GM12878 (cell line): ENCODE data around the gene TNFRSF8. TPM values are rescaled to one million over a fixed set of nuclear protein-coding genes. Genes with fewer than 3 reads are reported as not detected.

Source experiments
- BCL3 ChIP-seq: IDR thresholded peaks from 2 replicates; pipeline ENCODE4 v1.6.1; 2011; ENCODE audit warnings: borderline replicate concordance, low read depth, mild to moderate bottlenecking, moderate library complexity, low read length; ENCODE audit not compliant: insufficient read depth, poor library complexity, severe bottlenecking
- CREB1 ChIP-seq: IDR thresholded peaks from 2 replicates; pipeline ENCODE4 v1.6.1; 2012; ENCODE audit warnings: low read depth, mild to moderate bottlenecking, inconsistent platforms
- ELK1 ChIP-seq: IDR thresholded peaks from 2 replicates; pipeline ENCODE4 v1.6.1; 2012; ENCODE audit warnings: low read depth, low read length, improper control_type of control experiment
- JUNB ChIP-seq: IDR thresholded peaks from 2 replicates; pipeline ENCODE4 v1.6.1; 2016; ENCODE audit warnings: antibody characterized with exemption, mild to moderate bottlenecking
- KAT2A ChIP-seq: conservative IDR thresholded peaks from 2 replicates; pipeline ENCODE4 v1.6.1; 2011; ENCODE audit warnings: low read depth, low read length; ENCODE audit not compliant: control insufficient read depth
- MEF2A ChIP-seq: IDR thresholded peaks from 2 replicates; pipeline ENCODE4 v1.6.1; 2011; ENCODE audit warnings: low read depth, mild to moderate bottlenecking, low read length, moderate library complexity; ENCODE audit not compliant: insufficient read depth
- MXI1 ChIP-seq: fragments of 150-350 bp; IDR thresholded peaks from 2 replicates; pipeline ENCODE4 v1.6.1; 2011; ENCODE audit warnings: low read depth, mild to moderate bottlenecking, inconsistent platforms, low read length, improper control_type of control experiment
- NBN ChIP-seq: fragments of 450-650 bp; IDR thresholded peaks from 2 replicates; pipeline ENCODE4 v1.6.1; 2016
- NFYA ChIP-seq: IDR thresholded peaks from 2 replicates; pipeline ENCODE4 v1.6.1; 2011; ENCODE audit warnings: low read depth, mild to moderate bottlenecking, low read length, improper control_type of control experiment, borderline replicate concordance
- NRF1 ChIP-seq: conservative IDR thresholded peaks from 2 replicates; pipeline ENCODE4 v1.6.1; 2011; ENCODE audit warnings: mild to moderate bottlenecking, low read depth, low read length, improper control_type of control experiment
- PAX8 ChIP-seq: fragments of 450-650 bp; IDR thresholded peaks from 2 replicates; pipeline ENCODE4 v1.6.1; 2017; ENCODE audit warnings: mild to moderate bottlenecking, moderate library complexity
- POLR2AphosphoS2 ChIP-seq: IDR thresholded peaks from 2 replicates; pipeline ENCODE4 v1.6.1; 2011; ENCODE audit warnings: low read depth, mild to moderate bottlenecking, low read length, improper control_type of control experiment, moderate library complexity
- PRDM15 ChIP-seq: fragments of 450-650 bp; formaldehyde crosslinking; IDR thresholded peaks from 2 replicates; pipeline ENCODE4 v1.4.0; 2020; ENCODE audit warnings: mild to moderate bottlenecking, moderate library complexity
- RAD21 ChIP-seq: IDR thresholded peaks from 2 replicates; pipeline ENCODE4 v1.6.1; 2011; ENCODE audit warnings: mild to moderate bottlenecking, low read depth, low read length, moderate library complexity; ENCODE audit not compliant: insufficient read depth
- RELA ChIP-seq: fragments of 450-650 bp; IDR thresholded peaks from 2 replicates; pipeline ENCODE4 v1.8.0; 2014; ENCODE audit warnings: borderline replicate concordance; ENCODE audit not compliant: partially characterized antibody
- RUNX3 ChIP-seq: IDR thresholded peaks from 2 replicates; pipeline ENCODE4 v1.6.1; 2012; ENCODE audit warnings: low read length, inconsistent platforms
- SIN3A ChIP-seq: IDR thresholded peaks from 2 replicates; pipeline ENCODE4 v1.6.1; 2012; ENCODE audit warnings: low read depth, low read length, improper control_type of control experiment
- SIX5 ChIP-seq: IDR thresholded peaks from 2 replicates; pipeline ENCODE4 v1.6.1; 2011; ENCODE audit warnings: mild to moderate bottlenecking, low read depth, low read length, moderate library complexity; ENCODE audit not compliant: severe bottlenecking
- SP1 ChIP-seq: IDR thresholded peaks from one replicate; pipeline ENCODE4 v1.6.1; 2011; ENCODE audit warnings: low read depth, low read length
- SUZ12 ChIP-seq: fragments of 200-600 bp; sonication (generic); IDR thresholded peaks from one replicate; pipeline ENCODE4 v1.6.1; 2018; ENCODE audit warnings: antibody characterized with exemption, mild to moderate bottlenecking; ENCODE audit not compliant: unreplicated experiment
- TBL1XR1 ChIP-seq: IDR thresholded peaks from 2 replicates; pipeline ENCODE4 v1.6.1; 2012; ENCODE audit warnings: low read depth, low read length, improper control_type of control experiment
- TCF3 ChIP-seq: IDR thresholded peaks from 2 replicates; pipeline ENCODE4 v1.6.1; 2012; ENCODE audit warnings: low read depth, mild to moderate bottlenecking, low read length, borderline replicate concordance; ENCODE audit not compliant: insufficient read depth
- USF1 ChIP-seq: IDR thresholded peaks from 2 replicates; pipeline ENCODE4 v1.6.1; 2011; ENCODE audit warnings: borderline replicate concordance, low read depth, mild to moderate bottlenecking, moderate library complexity, mixed read lengths, low read length; ENCODE audit not compliant: insufficient read depth; ENCODE audit errors: extremely low read length
- ZNF217 ChIP-seq: fragments of 450-650 bp; IDR thresholded peaks from 2 replicates; pipeline ENCODE4 v1.6.1; 2017; ENCODE audit warnings: antibody characterized with exemption, mild to moderate bottlenecking
- ZZZ3 ChIP-seq: IDR thresholded peaks from 2 replicates; pipeline ENCODE4 v1.6.1; 2011; ENCODE audit warnings: low read depth; ENCODE audit not compliant: control insufficient read depth, insufficient read length
- polyA plus RNA-seq, 11 experiments: library from polyadenylated mRNA; depleted of rRNA in 4 of 11; unstranded in 6 of 11; stranded (reverse) in 5 of 11; fragments of >200 nt; fragmentation: Nextera tagmentation in 4 of 11; fragmentation: Illumina TruSeq in 1 of 11; extraction: Ambion mirVana in 4 of 11; extraction: Trizol in 1 of 11; gene quantifications; 1 replicate in 1 of 11; 2 replicates in 10 of 11; pipeline versions ENCODE4 v1.2.1 to v1.2.3, GENCODE V29; 2011 to 2016; ENCODE audit warnings: inconsistent platforms in 2 of 11, missing spikeins in 2 of 11, low read depth in 1 of 11
- total RNA-seq, 4 experiments: library from RNA; depleted of rRNA in 3 of 4; stranded (reverse); fragments of >200 nt in 3 of 4; fragmentation: Illumina TruSeq in 1 of 4; extraction: Trizol in 1 of 4; gene quantifications; 2 replicates each; pipeline versions ENCODE4 v1.2.1 to v1.2.3, GENCODE V29; 2013 to 2021

TNFRSF8 gene
- total and polyA plus RNA-seq, 10 of the 15 experiments (the other 5 are each of a cell fraction or from before 2014, with no cell fraction given): 9.8 to 114 (median 58.8) TPM

- TF ChIP-seq ZZZ3 (no peak), NFYA (no peak), PAX8 (no peak), SIX5 (no peak), NRF1 (no peak), SIN3A (no peak), ZNF217 (0 out of 2 replicates have a peak, but pooled peaks have one; percentile 41), TBL1XR1 (no peak), TCF3 (peak; percentile 42; the same call in 1 of the 2 replicates), POLR2AphosphoS2 (no peak), JUNB (peak; percentile 84), CREB1 (peak; percentile 39; the same call in 1 of the 2 replicates), PRDM15 (CRISPR knock-in tag) (no peak), SUZ12 (no peak), NBN (peak; percentile 65; the same call in 1 of the 2 replicates), MEF2A (no peak), ELK1 (no peak), KAT2A (no peak), MXI1 (no peak; the same call in 1 of the 2 replicates), RELA (no peak), BCL3 (peak; percentile 42), RAD21 (no peak), RUNX3 (peak; percentile 91), SP1 (no peak), USF1 (no peak)
These were observed 100.1 kb downstream of the TNFRSF8 start (continued) for GRCh38 chr1:12163210-12163609.
